ENCODE measurements around the gene SLC26A11.
"Not testable (repeated sequence)": the region's sequence is repeated elsewhere in the genome, so short reads cannot be mapped to it uniquely, and the experiment has no call there.

SLC26A11 gene

GRCh38 chr17:80299350-80300100 is 79.3 kb downstream of the SLC26A11 start:
- H3K4me3 ChIP-seq (ENCODE audit: low read depth, low read length) = not testable (repeated sequence)

GRCh38 chr17:80300756-80301155 is 80.5 kb downstream of the SLC26A11 start:
- not testable (repeated sequence) for H3K4me3 ChIP-seq (ENCODE audit: low read depth, low read length)
